Activated CD4-positive, CD25-positive, alpha-beta regulatory T cell treated with anti-CD3 and anti-CD28 coated beads, Interleukin-2, amount 50 U/mL, for 24 hours (primary cell): Measurements from ENCODE around the gene STEAP3.
"Not testable (repeated sequence)": the region's sequence is repeated elsewhere in the genome, so short reads cannot be mapped to it uniquely, and the experiment has no call there.

ENCODE experiments used
- ATAC-seq, 2 donors: fragments of 150-1000 bp; cut with Tn5 transposase; one replicate each; pipeline ENCODE4 v1.10.0; 2021; ENCODE audit warnings: mild to moderate bottlenecking in 1 of 2, moderate library complexity in 1 of 2

STEAP3 gene

DNA sequence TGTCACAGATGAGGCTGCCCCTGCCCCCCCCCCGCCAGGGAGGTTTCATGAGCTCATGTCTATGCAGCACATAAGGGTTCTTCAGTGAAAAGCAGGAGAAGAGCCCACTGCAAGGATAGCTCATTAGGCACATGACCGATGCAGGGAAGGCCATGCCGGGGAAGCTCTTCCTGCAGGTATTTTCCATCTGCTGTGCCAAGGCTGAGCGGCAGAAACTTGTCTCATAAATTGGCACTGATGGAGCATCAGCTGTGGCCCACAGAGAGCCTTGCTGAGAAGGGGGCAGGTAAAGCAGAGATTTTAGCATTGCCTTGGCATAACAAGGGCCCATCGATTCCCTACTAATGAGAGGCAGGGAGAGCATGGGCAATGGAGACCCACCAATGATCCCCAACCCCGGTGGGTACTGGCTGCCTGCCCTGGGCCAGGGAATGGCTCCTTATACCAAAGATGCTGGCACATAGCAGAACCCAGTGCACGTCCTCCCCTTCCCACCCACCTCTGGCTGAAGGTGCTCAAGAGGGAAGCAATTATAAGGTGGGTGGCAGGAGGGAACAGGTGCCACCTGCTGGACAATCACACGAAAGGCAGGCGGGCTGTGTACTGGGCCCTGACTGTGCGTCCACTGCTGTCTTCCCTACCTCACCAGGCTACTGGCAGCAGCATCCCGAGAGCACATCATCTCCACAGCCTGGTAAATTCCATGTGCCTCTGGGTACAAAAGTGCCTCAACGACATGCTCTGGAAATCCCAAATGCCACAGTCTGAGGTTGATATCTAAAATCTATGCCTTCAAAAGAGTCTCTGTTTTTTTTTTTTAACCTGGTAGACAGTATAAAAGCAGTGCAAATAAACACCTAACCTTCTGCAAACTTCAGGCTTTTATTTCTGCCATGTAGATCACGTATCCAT, 41.4 kb downstream of the STEAP3 start:
- ATAC-seq = peak in 1 of 2 donors; percentile 48

DNA sequence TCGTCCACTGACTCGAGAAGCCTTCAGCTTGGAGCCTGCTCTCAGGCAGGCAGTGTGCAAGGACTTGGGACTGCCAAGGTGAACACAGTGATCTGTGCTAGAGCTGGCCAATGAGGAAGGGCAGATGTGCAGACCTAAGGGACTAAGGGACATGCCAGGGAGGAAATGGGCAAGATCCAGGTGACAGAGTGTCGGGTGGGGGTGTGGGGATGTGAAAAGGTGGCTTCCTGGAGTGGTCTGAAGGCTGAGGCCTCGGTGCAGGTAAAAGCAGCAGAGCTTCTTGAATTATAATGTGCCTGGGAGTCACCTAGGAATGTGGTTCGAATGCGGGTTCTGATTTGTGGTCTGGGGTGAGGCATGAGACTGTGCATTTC, 42.0 kb downstream of the STEAP3 start:
- ATAC-seq = no peak

DNA sequence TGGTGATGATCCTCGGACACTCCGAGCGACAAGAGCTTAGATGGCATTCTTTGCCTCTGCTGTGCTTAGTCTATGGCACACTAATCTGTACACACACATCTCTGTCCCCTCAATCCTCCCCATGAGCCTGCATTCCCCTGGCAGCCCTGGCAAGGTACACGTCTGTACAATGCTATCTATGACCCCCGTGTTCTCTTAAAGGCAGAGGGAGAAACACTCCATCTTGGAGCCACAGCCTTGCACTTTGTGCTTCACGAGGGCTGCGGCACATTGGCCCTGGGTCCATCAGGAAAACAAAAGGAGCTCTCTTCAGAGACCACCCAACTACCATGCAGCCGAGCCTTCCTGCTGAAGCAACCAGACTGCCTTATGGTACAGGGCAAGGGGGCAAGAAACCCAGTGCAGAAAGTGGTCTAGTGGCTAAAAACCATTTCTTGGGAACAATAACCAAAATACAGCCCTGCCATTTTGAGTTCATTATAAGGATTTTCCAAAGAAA, 42.5 kb downstream of the STEAP3 start:
- no peak for ATAC-seq

DNA sequence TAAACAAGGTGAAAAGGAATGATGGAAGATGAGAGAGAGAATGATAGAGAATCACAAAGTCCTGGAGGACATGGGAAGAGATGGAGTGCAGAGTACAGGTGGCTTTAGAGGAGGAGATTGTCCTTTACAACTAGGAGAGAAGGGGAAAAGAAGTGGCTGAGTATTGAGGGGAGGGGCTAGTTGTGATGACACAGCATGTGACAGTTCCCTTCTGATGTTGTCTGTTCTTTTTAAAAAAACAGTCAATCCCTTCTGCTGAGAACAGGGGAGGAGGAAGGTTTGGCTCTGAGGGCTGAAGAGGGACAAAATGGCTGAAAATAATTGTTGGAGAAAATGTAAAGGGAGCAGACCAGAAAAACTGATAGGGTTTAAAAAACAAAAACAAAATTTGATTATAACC, 44.0 kb downstream of the STEAP3 start:
- no peak for ATAC-seq

DNA sequence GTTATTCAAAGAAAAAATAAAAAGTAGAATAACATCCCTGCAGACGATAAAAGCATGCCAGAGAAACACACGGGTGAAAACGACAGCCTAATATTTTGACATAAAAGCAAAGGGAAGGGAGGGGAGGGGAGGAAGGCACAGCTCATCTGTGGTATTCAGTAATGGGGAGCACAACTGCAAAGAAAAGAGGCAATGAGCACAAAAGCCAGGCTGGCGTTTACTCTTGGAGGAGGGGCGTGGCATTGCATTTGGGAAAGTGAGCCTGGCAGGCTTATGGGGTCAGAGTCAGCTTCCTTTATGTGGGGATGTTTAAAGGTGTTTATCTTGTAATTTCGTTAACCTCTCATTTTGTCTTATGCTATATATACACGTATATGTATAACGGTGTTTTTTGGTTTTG, 53.2 kb downstream of the STEAP3 start:
- no peak for ATAC-seq

DNA sequence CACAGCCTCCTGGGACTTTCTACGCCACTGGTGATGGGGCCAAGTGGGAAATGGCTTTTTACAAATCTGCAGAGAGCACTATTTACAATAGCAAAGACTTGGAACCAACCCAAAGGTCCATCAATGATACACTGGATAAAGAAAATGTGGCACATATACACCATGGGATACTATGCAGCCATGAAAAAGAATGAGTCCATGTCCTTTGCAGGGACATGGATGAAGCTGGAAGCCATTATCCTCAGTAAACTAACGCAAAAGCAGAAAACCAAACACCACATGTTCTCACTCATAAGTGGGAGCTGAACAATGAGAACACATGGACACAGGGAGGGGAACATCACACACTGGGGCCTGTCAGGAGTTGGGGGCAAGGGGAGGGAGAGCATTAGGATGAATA, 54.8 kb downstream of the STEAP3 start:
- ATAC-seq = not testable (repeated sequence)

DNA sequence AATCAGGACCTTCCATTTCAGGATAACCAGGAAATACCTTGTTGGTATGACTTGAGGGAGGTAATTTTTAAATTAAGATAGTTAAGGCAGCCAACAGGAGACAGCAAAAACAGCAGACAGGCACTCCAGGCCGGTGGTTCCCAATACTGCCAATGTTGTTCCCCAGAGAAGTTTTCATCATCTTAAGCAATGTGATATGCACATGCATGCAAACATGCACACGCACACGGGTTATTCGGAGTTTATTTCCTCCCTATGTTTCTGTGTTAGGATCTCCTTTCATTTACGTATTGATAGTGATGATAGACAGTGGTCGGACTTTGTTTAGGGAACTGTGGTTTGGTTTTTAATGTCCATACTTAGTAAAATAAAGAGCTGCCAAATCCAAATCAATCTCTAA, 55.3 kb downstream of the STEAP3 start:
- no peak for ATAC-seq

DNA sequence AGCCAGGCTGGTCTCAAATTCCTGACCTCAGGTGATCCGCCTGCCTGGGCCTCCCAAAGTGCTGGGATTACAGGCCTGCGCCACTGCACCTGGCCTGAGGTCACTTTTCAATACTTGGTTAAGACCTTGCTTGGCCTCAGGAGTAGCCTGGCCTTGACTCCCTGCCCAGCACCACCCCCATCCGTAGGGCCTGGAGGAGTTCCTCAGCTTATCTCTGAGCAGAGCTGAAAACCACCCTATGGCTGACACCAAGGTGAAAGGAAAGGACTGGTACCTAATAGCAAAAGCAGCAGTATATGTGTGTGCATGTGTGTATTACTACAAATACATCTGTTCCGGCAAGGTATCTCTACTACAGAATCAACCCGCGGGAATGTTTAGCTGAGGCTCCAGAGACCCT, 56.0 kb downstream of the STEAP3 start:
- no peak for ATAC-seq

DNA sequence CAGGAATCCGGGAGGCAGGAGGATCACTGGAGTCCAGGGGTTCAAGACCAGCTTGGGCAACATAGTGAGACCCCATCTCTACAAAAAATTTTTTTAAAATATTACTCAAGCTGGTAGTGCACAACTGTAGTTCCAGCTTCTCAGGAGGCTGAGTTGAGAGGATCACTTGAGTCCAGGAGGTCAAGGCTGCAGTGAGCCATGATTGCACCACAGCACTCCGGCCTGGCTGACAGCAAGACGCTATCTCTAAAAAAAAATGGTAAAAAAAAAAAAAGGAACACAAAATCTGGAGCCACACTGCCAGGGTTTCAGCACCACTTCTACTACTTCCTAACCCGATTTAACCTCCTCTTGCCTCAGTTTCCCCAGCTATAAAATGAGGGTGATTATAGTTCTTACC, 57.0 kb downstream of the STEAP3 start:
- ATAC-seq = no peak

DNA sequence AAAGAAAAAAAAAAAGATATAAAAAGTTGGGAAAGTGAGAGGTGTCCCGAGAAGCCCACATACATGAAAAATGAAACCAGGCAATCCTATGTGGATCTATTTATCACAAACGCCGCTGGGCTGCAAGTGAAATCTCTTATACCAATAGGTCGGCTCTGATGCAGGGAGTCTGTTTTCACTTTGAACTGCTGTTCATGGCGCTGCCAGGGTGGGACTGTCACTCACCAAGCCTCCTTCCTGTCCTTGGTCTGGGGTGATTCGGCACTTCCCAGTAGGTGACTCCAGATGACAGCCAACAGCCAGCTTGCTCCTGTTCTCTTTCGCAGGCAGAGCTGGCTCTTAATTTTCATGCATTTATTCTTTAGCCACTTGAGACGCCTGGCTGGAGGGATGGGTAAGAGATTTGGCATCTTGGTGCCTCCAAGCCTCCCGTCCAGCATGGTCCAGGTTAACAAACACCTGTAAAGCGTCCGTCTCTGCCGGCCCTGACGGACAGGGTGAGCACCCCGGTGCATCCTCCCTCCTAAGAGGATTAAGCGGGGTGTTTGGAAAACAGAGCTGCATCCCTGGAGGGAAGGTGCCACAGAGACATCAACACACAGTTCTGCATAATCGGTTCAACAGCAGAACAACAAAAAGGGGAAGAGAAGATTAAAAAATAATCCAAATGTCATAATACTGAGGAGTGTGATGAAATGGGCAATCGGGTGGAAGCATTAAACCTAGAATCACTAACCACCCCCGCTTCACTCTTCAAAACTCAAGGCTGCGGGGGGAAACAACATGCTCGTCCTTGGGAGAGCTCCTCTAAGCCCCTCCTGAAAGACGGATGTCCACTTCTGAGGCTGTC, 58.7 kb downstream of the STEAP3 start:
- ATAC-seq = no peak

DNA sequence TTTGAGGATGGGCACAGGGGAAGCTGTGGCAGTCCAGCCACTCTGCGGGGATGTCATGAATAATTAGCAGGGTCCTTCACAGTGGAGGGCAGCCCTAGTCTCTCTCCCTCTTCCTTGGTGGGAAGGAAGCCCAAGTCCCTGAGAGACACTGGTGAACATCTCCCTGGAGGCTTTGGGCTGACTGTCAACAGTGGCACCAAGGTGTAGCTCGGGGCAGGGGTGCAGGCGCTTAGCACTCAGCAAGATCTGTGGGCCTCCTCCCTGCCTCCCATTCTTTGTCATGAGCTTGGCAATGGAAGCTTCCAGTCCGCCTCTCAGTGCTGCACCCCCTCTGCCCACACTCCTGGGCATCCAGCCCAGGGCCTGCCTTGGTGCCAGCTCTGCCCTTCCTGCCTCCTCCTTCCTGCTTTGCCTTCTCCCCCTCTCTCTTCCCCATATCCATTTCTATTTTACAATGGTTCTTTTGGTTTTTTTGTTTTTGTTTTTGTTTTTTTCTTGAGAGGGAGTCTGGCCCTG, 59.4 kb downstream of the STEAP3 start:
- no peak for ATAC-seq

DNA sequence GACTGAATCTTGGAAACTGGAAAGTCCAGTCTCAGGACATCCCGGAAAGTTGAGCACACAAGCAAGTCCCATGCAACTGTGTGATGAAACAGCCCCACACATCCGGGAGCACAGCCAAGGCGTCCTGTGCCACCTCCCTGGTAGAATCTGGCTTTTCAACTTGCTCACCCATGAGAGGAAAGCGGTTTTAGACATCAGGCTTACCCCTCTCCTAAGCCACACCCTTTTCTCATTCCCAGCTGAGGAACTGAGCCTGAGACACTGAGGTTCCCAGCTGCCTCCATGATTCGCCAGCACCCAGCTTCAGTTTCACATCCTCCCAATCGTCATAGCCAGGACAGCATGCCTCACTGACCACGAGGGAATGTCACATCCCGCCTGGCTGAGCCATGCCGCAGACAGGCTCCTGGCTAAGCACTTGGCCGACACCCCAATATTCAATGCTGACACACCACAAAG, 60.3 kb downstream of the STEAP3 start:
- ATAC-seq = no peak

DNA sequence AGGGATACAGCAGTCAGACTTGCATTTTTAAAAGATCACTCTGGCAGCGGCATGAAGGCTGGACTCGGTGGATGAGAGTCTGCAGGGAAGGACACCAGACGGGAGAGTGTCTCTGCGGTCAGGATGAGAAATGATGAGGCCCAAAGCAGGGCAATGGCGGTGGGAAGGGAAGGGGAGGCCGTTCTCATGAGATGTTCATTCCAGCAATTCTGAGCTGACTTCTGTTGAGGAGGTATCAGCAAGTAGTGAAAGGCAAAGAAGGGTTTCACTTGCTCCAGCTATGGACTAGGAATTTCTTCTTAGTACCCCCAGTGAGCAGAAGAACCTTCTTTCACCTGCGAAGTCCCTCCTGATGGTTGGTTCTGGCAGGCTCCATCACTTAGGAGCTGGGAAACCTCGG, 63.0 kb downstream of the STEAP3 start:
- ATAC-seq = no peak

DNA sequence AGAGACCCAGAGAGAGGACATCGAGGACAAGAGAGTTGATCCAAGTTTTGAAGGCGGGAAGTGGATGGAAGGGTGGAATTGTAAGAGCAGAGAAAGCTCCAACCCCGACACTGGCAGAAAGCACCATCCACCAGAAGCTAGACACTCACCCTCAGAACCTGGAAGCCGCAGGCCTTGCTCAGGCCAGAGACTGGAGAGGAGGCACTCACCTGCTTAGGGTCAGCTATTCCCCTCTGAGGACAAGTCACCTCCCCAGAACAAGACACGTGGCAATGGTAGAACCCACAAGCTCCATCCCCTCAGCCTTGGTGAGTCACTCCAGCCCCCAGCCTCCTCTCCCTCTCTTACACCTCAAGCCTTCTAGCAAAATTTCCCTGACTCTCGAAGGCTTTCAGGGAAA, 64.9 kb downstream of the STEAP3 start:
- ATAC-seq = no peak

DNA sequence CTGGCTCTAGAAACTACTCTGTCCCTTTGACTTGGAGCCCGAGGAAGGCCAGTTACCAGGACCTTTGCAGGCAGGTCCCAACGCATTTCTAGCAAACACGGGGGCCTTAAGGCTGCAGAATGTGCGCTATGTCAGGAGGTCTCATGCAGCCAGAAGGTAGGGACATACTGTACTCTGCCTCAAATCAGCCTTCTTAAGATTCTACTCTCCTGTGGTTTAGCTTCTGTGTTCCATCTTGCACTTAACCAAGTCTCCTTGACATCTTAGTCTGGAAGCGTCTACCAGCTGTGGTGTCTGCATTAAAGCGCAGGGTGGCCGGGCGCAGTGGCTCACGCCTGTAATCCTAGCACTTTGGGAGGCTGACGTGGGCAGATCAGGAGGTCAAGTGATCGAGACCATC, 65.5 kb downstream of the STEAP3 start:
- no peak for ATAC-seq

DNA sequence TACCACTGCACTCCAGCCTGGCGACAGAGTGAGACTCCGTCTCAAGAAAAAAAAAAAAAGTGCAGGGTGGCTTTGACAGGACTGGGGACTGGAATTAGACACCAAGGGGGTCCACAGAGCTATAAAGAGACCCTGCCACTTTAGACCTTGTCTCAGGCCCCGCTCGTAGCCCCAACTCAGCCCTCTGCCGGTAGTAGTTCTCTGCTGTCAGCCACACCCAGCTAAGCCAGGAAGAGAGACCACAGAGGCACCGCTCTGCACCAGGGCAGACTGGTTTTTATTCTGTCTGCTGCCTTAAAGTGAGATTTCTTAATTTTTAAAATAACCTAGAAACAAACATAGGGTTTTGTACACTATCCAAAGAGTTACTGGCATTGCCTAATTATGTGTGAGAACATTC, 66.0 kb downstream of the STEAP3 start:
- no peak for ATAC-seq

DNA sequence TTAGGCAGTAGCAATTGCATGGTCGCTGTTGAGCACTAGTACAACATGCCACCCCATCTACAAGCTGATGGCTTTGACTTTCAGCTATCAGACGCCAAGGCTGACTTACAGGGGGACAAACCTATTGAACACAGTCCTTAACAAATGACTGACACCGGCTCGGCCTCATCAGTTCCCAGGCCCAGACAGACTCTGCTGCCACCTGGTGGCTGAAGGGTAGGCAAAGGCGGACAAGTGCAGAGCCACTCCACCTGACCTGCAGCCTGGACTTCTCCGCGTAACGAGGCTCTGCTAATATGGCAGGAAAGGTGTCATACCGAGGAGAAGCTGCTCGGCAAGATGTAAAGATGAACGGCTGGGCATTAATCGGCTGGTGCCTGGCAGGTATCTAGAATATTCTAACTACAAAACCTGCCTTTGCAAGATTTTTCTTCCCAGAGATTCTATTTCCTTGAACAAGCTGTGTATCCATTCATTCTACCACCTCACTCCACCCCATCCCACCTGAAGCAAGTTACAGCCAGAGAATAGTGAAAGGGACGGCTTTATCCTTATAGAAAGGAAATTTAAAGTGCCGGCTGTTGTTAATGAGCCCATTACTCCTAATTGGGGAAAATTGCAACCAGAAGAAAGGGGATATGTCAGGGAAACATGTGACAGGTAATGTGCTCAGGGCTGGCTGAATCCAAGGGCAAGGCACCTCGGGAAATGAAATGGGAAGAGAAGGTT, 67.4 kb downstream of the STEAP3 start:
- peak; percentile 38 to 81 for ATAC-seq

DNA sequence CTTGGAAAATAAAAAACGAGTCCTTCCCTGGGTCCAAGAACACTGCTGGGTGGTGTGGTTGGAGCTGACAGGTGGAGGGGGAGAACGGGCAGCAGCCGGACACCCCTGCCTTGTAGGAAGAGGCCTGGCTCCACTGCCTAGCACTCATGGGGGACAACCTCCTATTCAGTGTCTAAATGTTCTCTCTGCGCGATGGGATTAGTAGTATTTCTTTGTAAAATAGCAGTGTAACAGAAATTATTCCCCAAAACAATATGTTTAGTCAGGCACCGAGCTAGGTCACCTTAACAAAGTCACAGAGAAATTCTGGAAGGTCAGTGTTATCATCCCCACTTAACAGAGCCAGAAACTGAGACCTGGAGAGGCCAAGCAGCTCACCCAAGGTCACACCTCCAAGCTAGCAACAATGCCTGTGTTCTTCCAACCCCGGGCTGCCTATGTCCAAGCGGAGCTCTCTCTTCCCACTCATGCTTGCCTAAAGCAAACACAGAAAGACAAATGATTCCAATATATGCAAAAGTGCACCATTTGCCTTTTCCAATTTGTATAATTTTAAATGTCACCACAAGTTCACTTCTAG, 68.0 kb downstream of the STEAP3 start:
- ATAC-seq = no peak

DNA sequence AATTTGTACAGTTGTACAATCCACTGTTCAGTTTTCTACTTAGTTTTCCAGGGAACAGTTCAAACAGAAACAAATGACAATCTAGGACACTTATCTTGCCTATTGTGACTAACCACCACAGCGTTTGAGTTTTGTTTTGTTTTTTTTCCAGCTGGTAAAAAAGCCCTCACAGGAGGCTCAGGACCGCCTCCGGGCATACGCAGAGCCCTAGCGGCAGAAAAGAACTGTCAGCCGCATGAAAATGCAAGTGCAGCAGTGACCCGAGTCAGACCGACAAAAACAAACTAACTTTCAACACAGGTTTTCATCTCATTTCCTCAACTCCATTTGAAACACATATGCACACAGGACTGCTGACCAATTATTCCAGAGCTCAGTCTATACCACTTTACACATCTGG, 68.6 kb downstream of the STEAP3 start:
- no peak for ATAC-seq

DNA sequence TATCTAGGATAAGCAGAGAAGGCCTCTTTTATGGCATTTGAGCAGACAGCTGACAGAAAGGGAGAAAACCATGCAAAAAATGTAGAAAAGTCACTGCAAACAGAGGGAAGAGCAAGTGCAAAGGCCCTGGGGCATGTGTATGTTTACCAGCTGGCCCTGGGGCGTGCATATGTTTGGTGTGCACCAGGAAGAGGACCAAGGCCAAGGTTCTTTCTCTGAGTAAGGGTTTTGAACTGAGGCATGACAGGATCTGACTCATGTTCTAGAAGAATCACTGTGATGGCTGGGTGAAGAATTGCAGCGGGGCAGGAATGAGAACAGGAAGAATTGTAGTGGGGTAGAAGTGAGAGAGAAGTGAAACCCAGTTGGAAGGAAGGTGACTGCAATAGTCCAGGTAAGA, 69.6 kb downstream of the STEAP3 start:
- no peak for ATAC-seq

DNA sequence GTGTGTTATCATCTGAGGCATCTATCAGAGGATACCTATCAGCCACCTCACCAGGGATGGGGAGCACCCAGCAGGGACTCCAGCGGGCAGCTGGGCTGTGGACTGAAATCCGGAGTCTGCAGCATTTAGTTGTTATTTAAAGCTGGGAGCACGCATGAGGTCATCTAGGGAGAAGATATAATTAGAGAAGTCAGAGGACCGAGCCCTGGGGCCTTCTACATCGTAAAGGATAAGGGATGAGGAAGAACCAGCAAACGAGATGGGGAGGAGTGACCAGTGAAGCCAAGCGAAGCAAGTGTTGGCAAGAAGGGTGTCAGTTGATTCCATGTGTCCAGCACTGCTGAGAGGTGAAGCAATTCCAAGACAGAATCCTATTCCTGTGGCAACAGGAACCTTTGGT, 70.3 kb downstream of the STEAP3 start:
- ATAC-seq = no peak

DNA sequence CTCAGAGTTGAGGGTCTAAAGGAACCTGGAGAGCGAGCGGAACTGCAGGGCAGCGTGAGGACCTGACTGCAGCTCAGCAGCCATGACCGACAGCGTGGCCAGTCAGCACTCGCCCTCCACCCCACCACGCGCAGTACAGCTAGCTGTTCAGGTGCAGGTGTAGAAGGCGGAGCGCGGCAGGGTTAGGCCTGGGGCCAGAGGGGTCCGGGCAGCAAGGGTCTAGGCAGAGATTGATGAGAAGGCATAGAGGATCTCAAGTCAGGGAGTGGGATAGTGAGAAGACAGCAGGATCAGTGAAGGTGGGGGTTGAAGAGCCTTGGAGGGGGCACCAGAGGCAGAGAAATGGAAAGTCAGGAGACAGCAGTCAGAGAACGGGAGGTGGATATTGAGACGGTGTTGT, 71.0 kb downstream of the STEAP3 start:
- ATAC-seq = no peak
